Vagina (tissue), 2 donors: ENCODE results near the gene GHR.

Experiments
- POLR2A ChIP-seq, 2 donors: fragments of 450-650 bp; IDR thresholded peaks; one replicate each; pipeline ENCODE4 v1.6.1; 2017; ENCODE audit warnings: antibody characterized with exemption in 2 of 2, mild to moderate bottlenecking in 2 of 2, moderate library complexity in 2 of 2
- POLR2AphosphoS5 ChIP-seq, 2 donors: sonication (generic); formaldehyde crosslinking; IDR thresholded peaks; one replicate each; pipeline ENCODE4 v1.9.0; 2017; ENCODE audit warnings: antibody characterized with exemption in 2 of 2, mild to moderate bottlenecking in 2 of 2, low read depth in 1 of 2; ENCODE audit not compliant: insufficient read depth in 1 of 2
- TF ChIP-seq, protein P1 (sequence below), 3 experiments: fragments of 450-650 bp in 2 of 3; fragments of 200-600 bp in 1 of 3; sonication (generic) in 1 of 3; IDR thresholded peaks; one replicate each; pipeline ENCODE4 v1.5.1; 2017 to 2019; ENCODE audit warnings: antibody characterized with exemption in 3 of 3, mild to moderate bottlenecking in 2 of 3, moderate library complexity in 2 of 3

DNA sequence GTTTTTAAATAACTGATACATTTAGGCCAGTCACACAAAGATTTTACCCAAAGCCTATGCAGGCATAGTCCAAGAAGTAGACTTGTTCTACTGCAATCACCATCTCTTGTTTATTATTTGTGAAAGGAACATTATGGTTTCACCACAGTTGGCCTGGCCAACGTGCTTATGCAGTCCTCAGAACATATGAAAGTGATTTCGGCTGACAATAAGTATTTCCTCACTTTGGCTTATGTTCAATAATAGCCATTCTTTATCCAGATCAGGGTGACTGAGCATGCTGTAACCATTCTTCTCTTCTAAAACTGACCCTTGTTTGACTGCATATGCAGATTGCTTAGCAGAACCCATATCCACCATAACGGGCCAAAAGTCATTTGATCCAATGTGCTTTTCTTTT lies 256.8 kb downstream of the GHR start:
- TF ChIP-seq, protein P1, sequence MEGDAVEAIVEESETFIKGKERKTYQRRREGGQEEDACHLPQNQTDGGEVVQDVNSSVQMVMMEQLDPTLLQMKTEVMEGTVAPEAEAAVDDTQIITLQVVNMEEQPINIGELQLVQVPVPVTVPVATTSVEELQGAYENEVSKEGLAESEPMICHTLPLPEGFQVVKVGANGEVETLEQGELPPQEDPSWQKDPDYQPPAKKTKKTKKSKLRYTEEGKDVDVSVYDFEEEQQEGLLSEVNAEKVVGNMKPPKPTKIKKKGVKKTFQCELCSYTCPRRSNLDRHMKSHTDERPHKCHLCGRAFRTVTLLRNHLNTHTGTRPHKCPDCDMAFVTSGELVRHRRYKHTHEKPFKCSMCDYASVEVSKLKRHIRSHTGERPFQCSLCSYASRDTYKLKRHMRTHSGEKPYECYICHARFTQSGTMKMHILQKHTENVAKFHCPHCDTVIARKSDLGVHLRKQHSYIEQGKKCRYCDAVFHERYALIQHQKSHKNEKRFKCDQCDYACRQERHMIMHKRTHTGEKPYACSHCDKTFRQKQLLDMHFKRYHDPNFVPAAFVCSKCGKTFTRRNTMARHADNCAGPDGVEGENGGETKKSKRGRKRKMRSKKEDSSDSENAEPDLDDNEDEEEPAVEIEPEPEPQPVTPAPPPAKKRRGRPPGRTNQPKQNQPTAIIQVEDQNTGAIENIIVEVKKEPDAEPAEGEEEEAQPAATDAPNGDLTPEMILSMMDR (IDR thresholded peaks at IDR 0.05): no peak
- TF ChIP-seq POLR2A (IDR thresholded peaks at IDR 0.05) (no peak), POLR2AphosphoS5 (IDR thresholded peaks at IDR 0.05; ENCODE audit: insufficient read depth in 1 of 2, low read depth in 1 of 2) (no peak)
